SU-DHL-6 (cell line): ENCODE measurements around the gene SH3BP5L.

Source experiments
- H2AFZ ChIP-seq: fragments of 200-600 bp; sonication (generic); 2 replicates; pipeline ENCODE4 v1.6.1; 2014; ENCODE audit warnings: low read depth, mild to moderate bottlenecking, moderate library complexity, mixed read lengths, antibody characterized with exemption, low read length; ENCODE audit not compliant: severe bottlenecking
- H3F3A ChIP-seq: fragments of 200-600 bp; shearing (Covaris generic); 2 replicates; pipeline ENCODE4 v1.6.0; 2016; ENCODE audit warnings: antibody characterized with exemption, mild to moderate bottlenecking; ENCODE audit not compliant: insufficient read depth
- H3K27ac ChIP-seq: fragments of 200-600 bp; sonication (generic); 2 replicates; pipeline ENCODE4 v1.5.1; 2016; ENCODE audit warnings: low read depth, mild to moderate bottlenecking, low read length, moderate library complexity, mixed read lengths
- H3K27me3 ChIP-seq: fragments of 200-600 bp; sonication (generic), shearing (Covaris generic); 2 replicates; pipeline ENCODE4 v1.6.0; 2014; ENCODE audit warnings: mild to moderate bottlenecking, low read length
- H3K36me3 ChIP-seq: fragments of 200-600 bp; sonication (generic); 2 replicates; pipeline ENCODE4 v1.6.1; 2014; ENCODE audit warnings: mild to moderate bottlenecking, low read length, mixed read lengths
- H3K4me2 ChIP-seq: fragments of 300-600, 200-600 bp; shearing (Covaris generic), sonication (generic); 2 replicates; pipeline ENCODE4 v1.6.0; 2014; ENCODE audit warnings: low read length, low read depth, mild to moderate bottlenecking; ENCODE audit not compliant: poor library complexity, severe bottlenecking
- H3K4me3 ChIP-seq: fragments of 200-600 bp; sonication (generic); 2 replicates; pipeline ENCODE4 v1.5.1; 2014; ENCODE audit warnings: antibody characterized with exemption, low read length, mild to moderate bottlenecking, mixed read lengths; ENCODE audit not compliant: insufficient read depth, poor library complexity, severe bottlenecking
- H3K79me2 ChIP-seq: fragments of 200-600 bp; sonication (generic); 2 replicates; pipeline ENCODE4 v1.6.1; 2014; ENCODE audit warnings: mild to moderate bottlenecking, low read length, moderate library complexity; ENCODE audit not compliant: insufficient read depth
- H3K9ac ChIP-seq: fragments of 200-600 bp; sonication (generic); 2 replicates; pipeline ENCODE4 v1.7.0; 2014; ENCODE audit warnings: mild to moderate bottlenecking, low read length
- H3K9me2 ChIP-seq: fragments of 200-600 bp; sonication (generic); replicated peaks from 2 replicates; pipeline ENCODE4 v1.6.1; 2014; ENCODE audit warnings: low read length; ENCODE audit not compliant: insufficient read depth
- H3K9me3 ChIP-seq: fragments of 200-600 bp; sonication (generic); 2 replicates; pipeline ENCODE4 v1.6.1; 2014; ENCODE audit warnings: low read length, mixed read lengths; ENCODE audit not compliant: insufficient read depth
- H4K20me1 ChIP-seq: fragments of 200-600 bp; sonication (generic); 2 replicates; pipeline ENCODE4 v1.6.1; 2014; ENCODE audit warnings: low read depth, mild to moderate bottlenecking, antibody characterized with exemption, low read length, moderate library complexity, mixed read lengths
- EZH2phosphoT487 ChIP-seq: fragments of 200-600 bp; sonication (generic), shearing (Covaris generic); conservative IDR thresholded peaks from 2 replicates; pipeline ENCODE4 v1.6.1; 2018; ENCODE audit warnings: mild to moderate bottlenecking, antibody characterized with exemption, low read length, moderate library complexity, mixed read lengths
- TF ChIP-seq, protein P1 (sequence below): fragments of 200-600 bp; sonication (generic); IDR thresholded peaks from one replicate; pipeline ENCODE4 v1.5.1; 2017; ENCODE audit warnings: antibody characterized with exemption, mild to moderate bottlenecking, low read length, moderate library complexity; ENCODE audit not compliant: insufficient read depth, poor library complexity, severe bottlenecking

Gene SH3BP5L

DNA sequence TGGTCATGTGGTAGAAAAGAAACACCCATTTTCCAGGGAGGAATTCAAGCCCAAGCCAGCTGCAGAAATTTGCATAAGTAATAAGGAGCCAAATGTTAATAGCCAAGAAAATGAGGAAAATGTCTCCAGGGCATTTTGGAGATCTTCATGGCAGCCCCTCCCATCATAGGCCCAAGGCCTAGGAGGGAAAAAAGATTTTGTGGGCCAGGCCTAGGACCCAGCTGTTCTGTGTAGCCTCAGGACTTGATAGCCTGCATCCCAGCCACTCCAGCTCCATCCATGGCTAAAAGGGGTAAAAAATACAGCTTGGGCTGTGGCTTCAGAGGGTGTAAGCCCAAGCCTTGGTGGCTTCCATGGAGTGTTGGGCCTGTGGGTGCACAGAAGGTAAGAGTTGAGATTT lies 48.7 kb downstream of the SH3BP5L start:
- Histone ChIP-seq H3K79me2 (no peaks in the 10 kb centered on the region), H3F3A (no peaks in the 10 kb centered on the region), H3K27me3 (no peaks in the 10 kb centered on the region), H3K9me3 (peaks cover 8% of the 10 kb centered on the region; the same call in 1 of the 2 replicates), H4K20me1 (no peaks in the 10 kb centered on the region), H2AFZ (no peak overlapping the region), H3K4me2 (no peak overlapping the region), H3K36me3 (no peaks in the 10 kb centered on the region), H3K4me3 (no peak overlapping the region), H3K27ac (no peak overlapping the region), H3K9ac (no peak overlapping the region), H3K9me2 (no peaks in the 10 kb centered on the region)
- TF ChIP-seq, protein P1, sequence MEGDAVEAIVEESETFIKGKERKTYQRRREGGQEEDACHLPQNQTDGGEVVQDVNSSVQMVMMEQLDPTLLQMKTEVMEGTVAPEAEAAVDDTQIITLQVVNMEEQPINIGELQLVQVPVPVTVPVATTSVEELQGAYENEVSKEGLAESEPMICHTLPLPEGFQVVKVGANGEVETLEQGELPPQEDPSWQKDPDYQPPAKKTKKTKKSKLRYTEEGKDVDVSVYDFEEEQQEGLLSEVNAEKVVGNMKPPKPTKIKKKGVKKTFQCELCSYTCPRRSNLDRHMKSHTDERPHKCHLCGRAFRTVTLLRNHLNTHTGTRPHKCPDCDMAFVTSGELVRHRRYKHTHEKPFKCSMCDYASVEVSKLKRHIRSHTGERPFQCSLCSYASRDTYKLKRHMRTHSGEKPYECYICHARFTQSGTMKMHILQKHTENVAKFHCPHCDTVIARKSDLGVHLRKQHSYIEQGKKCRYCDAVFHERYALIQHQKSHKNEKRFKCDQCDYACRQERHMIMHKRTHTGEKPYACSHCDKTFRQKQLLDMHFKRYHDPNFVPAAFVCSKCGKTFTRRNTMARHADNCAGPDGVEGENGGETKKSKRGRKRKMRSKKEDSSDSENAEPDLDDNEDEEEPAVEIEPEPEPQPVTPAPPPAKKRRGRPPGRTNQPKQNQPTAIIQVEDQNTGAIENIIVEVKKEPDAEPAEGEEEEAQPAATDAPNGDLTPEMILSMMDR, result no peak
- TF ChIP-seq EZH2phosphoT487, result no peak

DNA sequence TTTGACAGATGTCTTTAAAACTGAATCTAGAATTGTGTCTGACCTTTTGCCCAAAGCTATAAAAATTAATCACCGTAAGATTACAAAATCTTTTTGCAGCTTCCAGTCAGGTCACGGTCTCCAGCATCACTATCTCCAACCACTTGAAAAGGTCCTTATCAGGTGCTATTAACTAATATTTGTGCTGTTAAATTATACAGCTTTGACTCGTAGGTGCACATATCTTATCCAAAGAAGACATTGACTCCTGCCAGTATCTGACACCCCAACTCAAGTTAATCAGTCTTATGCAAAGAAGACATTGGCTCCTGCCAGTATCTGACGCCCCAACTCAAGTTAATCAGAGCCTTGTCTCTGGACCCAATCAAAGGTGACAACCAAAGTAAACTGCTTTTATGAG lies 50.3 kb downstream of the SH3BP5L start:
- H3K36me3 ChIP-seq, result no peaks in the 10 kb centered on the region
- H3K4me3 ChIP-seq, result no peak overlapping the region
- no peaks in the 10 kb centered on the region for H3K9me3 ChIP-seq
- H3K4me2 ChIP-seq, result no peak overlapping the region
- H3K9ac ChIP-seq, result no peak overlapping the region
- no peak overlapping the region for H2AFZ ChIP-seq
- no peaks in the 10 kb centered on the region for H3K9me2 ChIP-seq
- H3F3A ChIP-seq, result no peaks in the 10 kb centered on the region
- no peaks in the 10 kb centered on the region for H3K79me2 ChIP-seq
- H3K27ac ChIP-seq, result no peak overlapping the region
- TF ChIP-seq, protein P1, result no peak
- TF ChIP-seq EZH2phosphoT487, result no peak
- no peaks in the 10 kb centered on the region for H4K20me1 ChIP-seq
- no peaks in the 10 kb centered on the region for H3K27me3 ChIP-seq
